ENCODE measurements around the gene PARD3.
"Not testable (repeated sequence)": the region's sequence is repeated elsewhere in the genome, so short reads cannot be mapped to it uniquely, and the experiment has no call there.

Gene PARD3

DNA sequence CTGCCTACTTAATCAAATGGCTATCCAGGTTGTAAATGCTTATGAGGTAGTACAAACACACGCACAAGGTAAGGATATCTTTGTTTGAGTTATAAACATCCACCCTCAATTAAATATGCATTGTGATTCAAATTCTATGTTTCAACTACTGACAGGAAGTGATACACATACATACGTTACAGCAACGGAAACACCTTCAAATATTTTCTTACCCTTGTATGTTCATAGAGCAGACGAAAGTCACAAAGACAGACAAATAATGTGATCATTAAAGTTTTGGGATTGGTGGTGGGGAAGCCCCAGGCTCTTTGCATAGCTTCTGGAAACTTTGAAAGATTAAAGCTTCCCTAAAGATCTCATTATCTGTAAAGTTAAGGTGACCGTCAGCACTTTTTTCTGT, 521.0 kb downstream of the PARD3 start:
- DNase-seq (ENCODE audit: low spot score): no peak

DNA sequence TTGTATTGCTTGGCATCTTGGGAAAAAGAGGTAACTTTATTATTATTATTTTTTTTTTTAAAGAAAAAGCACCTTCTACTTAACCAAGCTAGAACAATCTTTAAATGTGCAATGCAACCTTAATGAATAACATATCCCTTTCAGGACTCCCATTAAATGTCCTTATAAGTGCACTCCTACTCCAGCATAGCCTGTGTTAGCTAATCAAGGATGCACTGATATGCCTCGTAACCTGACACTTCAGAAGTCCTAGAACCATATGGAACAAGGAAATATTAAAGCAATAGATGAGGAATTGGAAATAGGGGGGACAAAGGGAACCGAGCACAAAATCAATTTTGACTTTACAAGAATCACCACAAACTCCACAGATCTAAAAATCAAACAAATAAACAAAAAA, 522.4 kb downstream of the PARD3 start:
- DNase-seq (ENCODE audit: low spot score): no peak

DNA sequence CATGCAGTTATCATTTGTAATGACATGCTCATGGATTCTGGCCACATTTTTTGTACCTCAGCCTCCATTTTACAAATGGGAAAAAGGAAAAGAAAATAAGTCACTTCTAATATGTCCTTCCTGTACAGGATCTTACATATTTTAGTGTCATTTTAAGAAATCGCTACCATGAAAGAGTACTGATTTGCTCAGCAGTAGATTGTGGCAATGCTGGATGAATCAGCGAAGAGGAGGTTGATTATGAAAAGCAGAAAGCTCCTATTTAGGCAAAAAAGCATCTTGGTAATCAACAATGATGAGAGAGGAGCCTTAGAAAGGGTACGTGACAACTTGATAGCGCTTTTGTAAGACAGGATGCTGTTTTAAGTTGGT, 522.9 kb downstream of the PARD3 start:
- no peak for DNase-seq (ENCODE audit: low spot score)

DNA sequence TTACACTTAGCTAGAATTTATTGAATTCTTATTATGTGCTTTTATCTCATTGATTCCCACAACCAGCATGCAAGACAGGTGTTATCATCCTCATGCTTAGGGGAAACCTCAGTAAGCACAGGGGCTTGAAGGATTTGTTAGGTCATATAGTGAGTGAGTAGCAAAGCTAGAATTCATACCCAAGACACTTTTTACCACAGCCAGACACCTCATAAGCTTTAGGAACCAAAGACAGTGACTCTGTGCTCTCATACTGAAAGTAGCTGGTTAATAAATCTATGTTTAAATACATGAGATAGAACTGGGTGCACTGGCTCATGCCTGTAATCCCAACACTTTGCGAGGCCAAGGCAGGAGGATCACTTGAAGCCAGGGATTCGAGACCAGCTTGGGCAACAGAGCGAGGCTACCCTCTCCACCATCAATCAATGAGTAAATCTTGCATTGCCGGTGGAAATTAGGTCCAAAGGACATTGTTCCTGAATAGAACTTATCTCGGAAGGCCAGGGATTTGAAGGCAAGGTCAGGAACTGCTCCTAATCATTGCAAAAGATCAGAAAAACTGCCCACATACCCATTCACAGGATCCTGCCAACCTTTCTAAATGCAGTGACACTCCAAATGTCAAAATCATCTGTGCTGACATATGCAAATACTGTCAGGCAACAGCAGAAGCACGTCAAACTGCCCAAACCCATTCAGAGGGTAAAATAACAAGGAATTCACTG, 523.5 kb downstream of the PARD3 start:
- no peak for DNase-seq (ENCODE audit: low spot score)

DNA sequence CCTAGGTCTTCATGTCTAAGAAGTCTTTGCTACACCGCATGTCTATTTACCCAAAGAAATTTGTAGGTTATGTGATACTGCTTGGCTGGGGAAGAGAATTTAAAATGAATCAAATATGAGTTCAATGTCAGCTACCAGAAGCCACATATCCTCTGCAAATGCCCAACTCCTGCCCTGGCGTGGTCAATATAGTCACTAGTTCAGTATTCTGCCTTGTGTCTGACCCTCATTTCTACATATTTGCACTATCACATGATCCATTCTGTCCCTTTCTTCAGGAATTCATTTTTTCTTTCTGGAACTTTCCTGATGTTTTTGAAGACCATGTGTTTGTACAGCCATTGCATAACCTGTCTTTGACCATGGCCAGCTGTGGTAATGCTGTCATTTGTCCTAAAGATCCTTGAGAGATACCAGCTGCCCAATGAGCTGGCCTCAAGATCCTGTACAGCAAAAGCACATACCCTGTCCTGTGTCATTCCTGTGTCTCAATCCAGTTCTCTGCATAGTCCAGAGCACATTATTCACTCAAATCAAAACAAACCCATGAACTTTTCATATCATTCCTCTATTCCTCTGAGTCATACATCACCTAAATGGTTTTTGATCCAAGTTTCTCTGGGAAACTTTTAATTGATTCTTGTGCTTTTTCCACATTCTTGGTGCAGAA, 524.5 kb downstream of the PARD3 start:
- DNase-seq (ENCODE audit: low spot score): no peak

DNA sequence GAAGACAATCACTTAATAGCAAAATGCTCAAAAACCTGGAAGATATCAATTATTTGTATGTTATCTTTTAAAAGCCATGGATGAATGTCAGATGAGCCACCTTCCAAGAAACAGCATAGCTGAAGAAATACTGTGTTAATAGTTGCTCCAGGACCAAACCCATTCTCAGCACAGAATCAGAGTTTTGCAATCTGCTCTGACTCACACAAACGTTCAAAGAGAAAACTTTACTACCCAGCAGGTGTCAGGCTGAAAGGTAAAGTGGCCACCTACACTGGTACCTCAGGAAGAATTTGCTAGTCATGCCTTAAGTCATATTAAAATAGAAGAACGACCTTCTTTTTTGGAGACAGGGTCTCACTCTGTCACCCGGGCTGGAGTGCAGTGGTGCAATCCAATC, 526.5 kb downstream of the PARD3 start:
- DNase-seq (ENCODE audit: low spot score): no peak

DNA sequence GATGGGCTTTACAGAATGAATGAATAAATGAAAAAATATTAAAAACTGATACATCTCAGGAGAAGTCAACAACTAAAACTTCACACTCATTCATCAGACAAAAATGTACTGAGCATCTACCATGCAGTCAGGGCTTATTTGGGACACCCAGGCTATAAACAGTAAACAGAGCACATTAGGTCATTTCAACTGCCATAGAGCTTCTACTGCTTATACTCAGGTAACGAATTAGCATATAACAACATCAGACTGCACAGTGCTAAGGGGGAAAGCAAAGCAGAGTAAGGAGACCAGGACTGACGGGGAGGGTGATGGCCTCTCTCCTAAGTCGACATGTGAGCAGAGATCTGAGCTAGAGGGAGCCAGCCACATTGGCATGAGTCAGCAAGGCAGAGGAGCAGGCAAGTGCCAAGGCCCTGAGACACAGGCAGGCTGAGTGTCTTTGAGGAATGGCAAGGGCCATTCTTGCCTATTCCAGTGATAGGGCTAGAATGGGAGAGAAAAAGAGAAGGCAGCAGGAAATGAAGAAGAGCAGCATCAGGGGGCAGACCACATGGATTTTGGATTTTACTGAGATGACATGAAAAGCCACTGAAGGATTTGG, 528.9 kb downstream of the PARD3 start:
- no peak for DNase-seq (ENCODE audit: low spot score)

DNA sequence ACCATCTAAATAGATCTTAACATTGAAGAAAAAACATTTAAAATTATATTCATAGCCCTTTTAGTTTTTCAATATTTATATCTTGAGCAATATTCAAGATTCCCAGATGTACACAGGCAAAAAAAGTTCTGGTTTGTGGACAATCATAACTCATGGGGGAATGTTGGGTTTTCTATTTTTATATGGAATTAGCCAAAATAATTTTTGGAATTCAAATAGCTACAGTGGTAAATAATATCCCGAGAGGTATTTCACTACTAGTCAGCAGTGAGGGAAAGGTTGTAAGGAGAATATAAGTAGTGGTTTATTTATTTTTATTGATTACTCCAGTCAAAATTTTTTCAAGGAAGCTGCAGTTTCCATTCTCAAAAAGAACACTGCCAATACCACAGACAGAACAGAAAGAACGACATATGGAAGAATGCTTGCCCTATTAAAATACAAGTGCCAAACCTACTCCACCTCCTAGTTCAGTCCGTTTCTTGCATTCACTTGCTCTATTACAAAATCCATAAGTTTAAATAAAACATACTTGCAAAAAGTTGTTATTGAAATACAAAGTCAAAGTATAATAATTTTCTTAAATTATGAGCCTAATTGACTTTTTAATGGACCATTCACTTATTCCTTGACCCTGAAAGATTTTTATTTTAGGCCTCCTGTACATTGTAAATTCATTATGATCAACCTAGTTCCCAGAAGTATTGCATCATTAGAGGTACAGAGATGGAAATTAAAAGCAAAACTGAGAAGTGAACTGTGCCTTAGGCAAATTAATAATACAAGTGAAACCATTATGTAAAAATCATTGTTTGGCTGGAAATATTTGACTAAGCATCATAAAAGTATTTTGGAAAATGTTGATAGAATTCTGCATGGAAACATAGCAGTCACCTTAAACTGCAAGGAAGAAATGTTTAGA, 533.2 kb downstream of the PARD3 start:
- DNase-seq (ENCODE audit: low spot score): no peak

DNA sequence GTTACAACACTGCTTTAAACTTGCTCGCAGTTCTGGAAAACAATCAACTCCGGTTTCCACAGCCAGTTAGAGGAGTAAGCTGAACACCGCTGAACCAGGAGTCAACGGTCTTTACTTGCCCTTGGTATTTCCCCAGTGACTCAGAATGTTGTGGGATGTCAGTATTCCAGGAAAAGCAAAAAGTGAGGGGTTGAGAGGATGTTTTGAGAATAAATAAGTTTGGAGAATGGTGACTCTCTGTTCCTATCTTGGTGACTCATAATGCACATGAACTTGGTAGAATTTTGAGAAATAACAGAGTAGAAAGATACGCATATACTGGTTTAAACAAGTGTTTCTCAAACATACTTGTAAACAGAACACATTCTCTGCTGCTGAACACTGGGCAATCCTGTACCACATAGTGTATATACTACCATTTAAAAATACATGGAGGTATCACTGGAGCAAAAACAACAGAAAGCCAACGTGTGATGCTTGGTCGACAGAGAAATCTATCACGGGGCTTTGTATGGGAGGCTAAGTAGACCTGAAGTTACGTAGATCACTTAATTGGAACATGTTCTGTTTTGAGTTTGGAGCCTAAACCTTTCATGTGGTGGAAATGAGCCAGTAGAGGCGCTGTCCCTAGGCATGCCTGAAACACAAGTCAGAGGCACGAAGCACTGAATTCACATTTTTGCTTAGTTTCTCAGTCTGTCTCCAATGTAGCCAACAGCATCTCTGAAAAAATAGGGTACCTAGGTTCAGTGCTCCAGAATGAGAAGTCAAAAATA, 534.3 kb downstream of the PARD3 start:
- DNase-seq (ENCODE audit: low spot score): no peak

DNA sequence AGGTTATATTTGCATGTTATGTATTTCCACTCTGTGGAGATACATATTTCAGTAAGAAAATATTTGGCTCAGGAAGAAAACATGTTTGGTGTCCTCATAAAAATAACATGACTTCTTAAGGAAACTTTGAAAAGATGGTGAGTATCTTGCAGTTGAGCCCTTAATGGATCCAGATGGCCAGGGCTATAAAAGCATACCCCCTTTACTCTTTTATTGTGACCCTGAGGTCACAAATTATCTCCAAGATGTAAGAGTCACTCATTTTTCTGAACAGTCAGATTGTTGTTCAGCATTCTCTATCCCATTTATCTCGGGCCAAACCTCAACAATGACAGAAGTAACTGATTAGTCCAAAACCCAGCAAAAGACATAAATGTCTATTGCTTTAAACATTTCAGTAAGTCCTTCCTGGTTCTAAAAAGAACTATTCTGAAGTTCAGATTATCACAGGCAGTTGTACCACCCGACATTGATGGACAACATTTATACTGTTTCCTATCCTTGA, 539.4 kb downstream of the PARD3 start:
- DNase-seq (ENCODE audit: low spot score): no peak

DNA sequence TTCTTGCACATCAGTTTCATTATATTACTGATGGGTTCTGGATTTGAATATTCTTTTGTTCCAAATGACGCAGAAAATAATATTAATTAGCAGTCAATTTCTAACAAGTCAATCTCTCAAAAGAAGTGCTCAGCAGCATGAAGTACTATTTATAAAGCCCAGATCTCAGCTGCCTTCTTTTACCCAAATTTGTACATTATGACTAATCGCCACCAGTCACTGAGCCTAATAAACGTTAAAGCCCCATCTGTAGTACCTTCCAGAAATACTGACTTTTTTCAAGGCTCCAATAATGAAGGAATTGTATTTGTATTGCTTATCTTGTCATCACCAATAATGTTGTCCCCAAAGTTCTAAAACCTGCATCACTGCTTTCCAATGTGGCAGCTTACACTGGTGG, 540.2 kb downstream of the PARD3 start:
- DNase-seq (ENCODE audit: low spot score): no peak

DNA sequence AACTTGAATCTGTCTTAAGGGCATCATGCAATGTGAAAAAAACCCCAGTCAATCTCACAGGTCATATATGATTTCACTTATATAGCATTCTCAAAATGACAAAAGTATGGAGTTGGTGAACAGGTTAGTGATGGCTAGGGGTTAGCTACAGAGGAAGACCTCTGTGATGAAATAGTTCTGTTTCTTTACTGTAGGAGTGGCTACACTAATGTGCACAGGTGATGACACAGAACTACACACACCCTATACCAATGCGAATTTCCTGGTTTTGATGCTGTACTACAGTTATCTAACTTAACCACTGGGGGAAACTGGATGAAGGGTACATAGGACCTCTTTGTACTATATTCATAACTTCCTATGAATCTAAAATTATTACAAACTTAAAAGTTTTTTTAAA, 541.8 kb downstream of the PARD3 start:
- no peak for DNase-seq (ENCODE audit: low spot score)

DNA sequence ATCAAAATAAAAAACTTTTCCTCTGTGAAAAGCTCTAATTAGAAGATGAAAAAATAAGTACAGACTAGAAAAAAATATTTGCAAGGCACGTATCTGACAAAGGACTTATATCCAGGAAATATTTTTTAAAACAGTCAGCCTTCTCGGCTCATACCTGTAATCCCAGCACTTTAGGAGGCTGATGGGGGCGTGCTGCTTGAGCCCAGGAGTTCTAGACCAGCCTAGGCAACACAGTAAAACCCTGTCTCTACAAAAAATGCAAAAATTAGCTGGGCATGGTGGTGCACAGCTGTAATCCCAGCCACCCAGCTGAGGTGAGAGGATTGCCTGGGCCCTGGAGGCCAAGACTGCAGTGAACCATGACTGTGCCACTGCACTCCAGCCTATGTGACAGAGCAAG, 542.8 kb downstream of the PARD3 start:
- no peak for DNase-seq (ENCODE audit: low spot score)

DNA sequence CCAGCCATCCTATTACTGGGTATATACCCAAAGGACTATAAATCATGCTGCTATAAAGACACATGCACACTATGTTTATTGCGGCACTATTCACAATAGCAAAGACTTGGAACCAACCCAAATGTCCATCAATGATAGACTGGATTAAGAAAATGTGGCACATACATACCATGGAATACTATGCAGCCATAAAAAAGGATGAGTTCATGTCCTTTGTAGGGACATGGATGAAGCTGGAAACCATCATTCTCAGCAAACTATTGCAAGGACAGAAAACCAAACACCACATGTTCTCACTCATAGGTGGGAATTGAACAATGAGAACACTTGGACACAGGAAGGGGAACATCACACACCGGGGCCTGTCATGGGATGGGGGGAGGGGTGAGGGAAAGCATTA, 546.7 kb downstream of the PARD3 start:
- DNase-seq (ENCODE audit: low spot score): not testable (repeated sequence)

DNA sequence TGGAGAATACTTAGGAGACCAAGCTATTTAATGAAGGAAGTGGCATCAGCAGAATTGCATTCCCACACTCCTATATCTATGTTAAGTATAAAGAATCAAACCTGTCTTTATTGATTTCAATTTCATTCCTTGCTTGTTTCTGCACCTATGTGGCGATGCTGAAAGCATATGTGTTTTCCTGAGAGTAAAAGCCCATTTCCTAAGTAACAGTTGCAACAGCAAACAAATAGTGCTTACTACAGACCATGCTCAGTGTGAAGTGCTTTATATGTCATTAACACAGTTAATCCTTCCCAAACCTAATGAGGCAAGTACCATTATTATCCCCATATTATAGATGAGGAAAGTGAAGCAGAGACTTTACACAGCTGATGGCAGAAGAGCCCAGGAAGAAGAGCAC, 552.1 kb downstream of the PARD3 start:
- no peak for DNase-seq (ENCODE audit: low spot score)

DNA sequence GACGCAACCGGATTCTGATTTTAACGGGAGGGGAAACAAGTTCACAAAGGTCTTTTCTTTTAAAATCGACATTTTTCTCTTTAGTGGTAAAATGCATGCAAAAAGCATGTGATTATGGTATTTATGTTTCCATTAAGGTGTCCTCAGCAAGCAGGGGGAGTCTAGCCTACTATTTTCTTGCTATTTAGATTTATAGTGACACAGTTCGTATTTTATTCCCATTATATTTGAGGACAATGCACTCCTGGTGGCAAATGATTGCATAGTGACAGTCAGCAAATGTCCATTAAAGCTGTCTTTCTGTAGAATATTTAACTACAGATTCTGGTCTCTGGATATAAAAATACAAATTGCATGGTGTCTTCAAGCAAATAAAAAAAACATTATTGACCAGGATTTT, 554.2 kb downstream of the PARD3 start:
- no peak for DNase-seq (ENCODE audit: low spot score)

DNA sequence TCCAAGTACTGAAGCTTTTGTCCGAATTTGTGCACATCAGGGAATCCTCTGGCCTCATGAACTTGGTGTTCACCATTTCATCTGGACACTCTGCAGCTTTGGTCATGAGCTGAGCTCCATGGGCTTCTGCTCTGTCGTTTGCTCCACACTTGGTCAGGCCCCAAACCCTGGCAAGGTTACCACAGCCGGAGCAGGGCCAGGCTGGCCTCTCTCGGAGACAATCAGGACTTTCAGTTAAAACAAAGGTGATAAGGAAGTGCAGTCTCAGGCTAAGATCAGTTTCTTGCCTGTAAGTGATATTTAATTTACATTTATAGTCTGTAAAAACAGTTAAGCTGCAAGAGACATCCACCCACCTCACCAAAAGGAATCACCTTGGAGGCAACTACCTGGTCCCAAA, 558.9 kb downstream of the PARD3 start:
- DNase-seq (ENCODE audit: low spot score): no peak

DNA sequence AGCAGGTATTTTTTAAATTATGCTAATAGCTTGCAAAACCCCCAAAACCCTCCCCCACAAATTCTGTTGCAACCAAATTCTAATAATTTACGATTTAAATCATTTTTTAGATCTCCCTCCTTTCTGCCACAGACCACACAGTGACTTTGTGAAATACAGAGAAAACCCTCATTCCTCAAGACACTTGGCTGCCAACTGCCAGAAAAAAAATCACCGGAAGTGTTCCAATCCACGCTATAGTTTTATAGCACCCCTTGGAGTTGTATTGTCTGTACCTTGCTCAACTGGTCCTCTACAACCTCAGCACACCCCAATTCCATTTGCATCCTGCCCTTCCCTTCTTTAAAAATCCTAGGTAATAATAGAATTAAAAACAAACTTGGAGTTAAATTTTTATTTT, 560.1 kb downstream of the PARD3 start:
- no peak for DNase-seq (ENCODE audit: low spot score)

DNA sequence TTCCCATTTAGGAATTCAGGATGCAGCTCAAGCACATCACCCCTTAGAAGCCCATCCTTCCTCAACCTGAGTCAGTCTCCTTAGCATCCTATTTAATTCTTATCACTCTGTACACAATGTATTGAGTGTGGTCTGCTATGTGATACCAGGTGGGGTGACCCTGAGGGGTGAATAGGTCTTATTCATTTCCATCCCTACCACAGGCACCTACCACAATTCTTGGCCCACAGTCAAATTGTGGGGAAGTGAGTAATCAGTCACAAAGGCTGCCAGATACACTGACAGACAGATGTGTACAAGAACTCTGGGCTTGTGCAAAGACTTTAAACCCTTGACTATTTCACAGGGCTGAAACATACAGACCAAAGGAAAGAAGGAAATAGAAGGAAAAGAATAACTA, 560.5 kb downstream of the PARD3 start:
- DNase-seq (ENCODE audit: low spot score): no peak

DNA sequence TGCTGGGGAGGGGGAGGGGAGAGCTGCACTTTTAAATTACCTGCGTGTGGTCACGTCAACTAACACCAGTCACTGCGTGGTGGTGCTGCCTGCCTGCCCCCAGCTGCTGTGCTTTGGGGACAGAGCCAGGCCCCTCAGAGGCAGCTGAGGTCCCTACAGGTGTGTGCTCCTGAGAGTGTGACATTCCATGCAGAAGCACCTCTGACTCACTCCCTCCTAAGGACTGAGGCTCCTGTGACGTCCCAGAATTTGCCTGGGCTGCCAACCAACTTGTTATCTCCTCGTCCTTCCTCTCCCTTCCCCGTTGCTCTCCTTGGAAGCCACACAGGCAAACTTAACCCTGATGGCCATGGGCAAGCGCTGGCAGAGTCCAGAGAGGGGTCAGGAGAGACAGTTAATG, 563.0 kb downstream of the PARD3 start:
- no peak for DNase-seq (ENCODE audit: low spot score)

DNA sequence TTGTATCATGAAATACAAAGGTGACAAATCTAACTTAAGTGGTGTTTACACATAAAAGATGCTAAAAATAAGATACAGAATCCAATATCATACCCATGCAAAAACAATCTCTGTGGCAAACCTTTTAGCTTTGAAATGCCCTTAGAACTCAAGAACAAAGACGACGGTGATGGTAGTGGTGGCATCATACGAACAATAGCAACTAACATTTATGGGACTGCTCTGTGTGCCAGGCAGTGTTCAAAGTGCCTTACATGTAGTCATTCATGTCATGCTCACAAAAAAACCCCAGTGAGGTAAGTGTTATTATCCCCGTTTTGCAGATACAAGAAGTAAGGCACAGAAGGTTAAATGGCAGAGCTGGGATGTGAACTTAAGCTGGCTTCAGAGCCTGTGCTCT, 563.9 kb downstream of the PARD3 start:
- no peak for DNase-seq (ENCODE audit: low spot score)

DNA sequence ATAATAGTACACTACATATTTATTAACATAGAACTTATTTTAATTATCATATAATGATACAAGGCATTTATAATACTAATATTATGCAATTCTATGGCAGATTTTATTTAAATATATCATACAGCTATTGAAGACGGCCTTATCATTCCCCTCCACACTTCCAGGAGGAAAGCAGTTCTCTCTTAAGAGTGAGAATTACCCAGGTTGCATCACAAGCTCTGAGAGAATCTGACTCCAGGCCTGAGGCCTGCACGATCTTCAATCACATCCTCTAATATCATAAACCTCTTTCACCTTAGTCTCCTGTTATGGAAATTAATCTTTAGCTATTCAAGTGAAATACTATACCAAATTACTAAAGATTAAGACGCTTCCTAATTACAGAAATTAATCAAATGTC, 564.4 kb downstream of the PARD3 start:
- no peak for DNase-seq (ENCODE audit: low spot score)

Data from globus pallidus (tissue), 1 donor.